ENCODE measurements around the gene AQP7.
"Not testable (repeated sequence)": the region's sequence is repeated elsewhere in the genome, so short reads cannot be mapped to it uniquely, and the experiment has no call there.

The AQP7 gene

GRCh38 chr9:33424043-33424442 lies 21.7 kb upstream of the AQP7 start:
- not testable (repeated sequence) for H3K36me3 Mint-ChIP-seq (ENCODE audit: low read depth); H3K4me1 Mint-ChIP-seq (ENCODE audit: low read depth); H3K27me3 Mint-ChIP-seq (ENCODE audit: low read depth); H3K27ac Mint-ChIP-seq; H3K4me3 Mint-ChIP-seq; H3K9me3 Mint-ChIP-seq; DNase-seq (ENCODE audit: low spot score)

GRCh38 chr9:33419708-33420303 lies 17.4 kb upstream of the AQP7 start:
- no peak for DNase-seq (ENCODE audit: low spot score)
- Mint-ChIP-seq H3K27ac (no peak overlapping the region), H3K27me3 (ENCODE audit: low read depth) (peaks cover 4% of the 10 kb centered on the region), H3K4me1 (ENCODE audit: low read depth) (peaks cover 31% of the 10 kb centered on the region), H3K9me3 (no peaks in the 10 kb centered on the region), H3K4me3 (no peak overlapping the region), H3K36me3 (ENCODE audit: low read depth) (no peaks in the 10 kb centered on the region)

- DNase-seq (ENCODE audit: low spot score), result no peak
- no peak overlapping the region for H3K27ac Mint-ChIP-seq
- H3K4me3 Mint-ChIP-seq, result no peak overlapping the region
- peaks cover 4% of the 10 kb centered on the region for H3K27me3 Mint-ChIP-seq (ENCODE audit: low read depth)
- H3K9me3 Mint-ChIP-seq, result no peaks in the 10 kb centered on the region
- peaks cover 39% of the 10 kb centered on the region for H3K4me1 Mint-ChIP-seq (ENCODE audit: low read depth)
- no peaks in the 10 kb centered on the region for H3K36me3 Mint-ChIP-seq (ENCODE audit: low read depth)
These were observed 15.7 kb upstream of the AQP7 start for GRCh38 chr9:33418090-33418489.

GRCh38 chr9:33416996-33417395 lies 14.6 kb upstream of the AQP7 start:
- Mint-ChIP-seq H3K36me3 (ENCODE audit: low read depth) (no peaks in the 10 kb centered on the region), H3K27me3 (ENCODE audit: low read depth) (peaks cover 4% of the 10 kb centered on the region), H3K9me3 (no peaks in the 10 kb centered on the region), H3K4me1 (ENCODE audit: low read depth) (peaks cover 39% of the 10 kb centered on the region), H3K4me3 (peak overlapping the region; percentile 80), H3K27ac (peak overlapping the region; percentile 97)
- DNase-seq (ENCODE audit: low spot score), result no peak

GRCh38 chr9:33415501-33416038 lies 13.2 kb upstream of the AQP7 start:
- Mint-ChIP-seq H3K27me3 (ENCODE audit: low read depth) (peaks cover 9% of the 10 kb centered on the region), H3K36me3 (ENCODE audit: low read depth) (no peaks in the 10 kb centered on the region), H3K9me3 (no peaks in the 10 kb centered on the region), H3K4me3 (peak overlapping the region; percentile 80), H3K4me1 (ENCODE audit: low read depth) (peaks cover 39% of the 10 kb centered on the region), H3K27ac (peak overlapping the region; percentile 97)
- peak; percentile 86 for DNase-seq (ENCODE audit: low spot score)

- Mint-ChIP-seq H3K4me1 (ENCODE audit: low read depth) (peaks cover 39% of the 10 kb centered on the region), H3K27ac (peak overlapping the region; percentile 97), H3K9me3 (no peaks in the 10 kb centered on the region), H3K36me3 (ENCODE audit: low read depth) (no peaks in the 10 kb centered on the region), H3K27me3 (ENCODE audit: low read depth) (peaks cover 6% of the 10 kb centered on the region), H3K4me3 (peak overlapping the region; percentile 80)
- DNase-seq (ENCODE audit: low spot score), result no peak
These were observed 12.6 kb upstream of the AQP7 start for GRCh38 chr9:33414889-33415500.

GRCh38 chr9:33414268-33414667 lies 11.9 kb upstream of the AQP7 start:
- no peaks in the 10 kb centered on the region for H3K9me3 Mint-ChIP-seq
- DNase-seq (ENCODE audit: low spot score), result no peak
- peaks cover 39% of the 10 kb centered on the region for H3K4me1 Mint-ChIP-seq (ENCODE audit: low read depth)
- H3K36me3 Mint-ChIP-seq (ENCODE audit: low read depth), result no peaks in the 10 kb centered on the region
- H3K27me3 Mint-ChIP-seq (ENCODE audit: low read depth), result peaks cover 6% of the 10 kb centered on the region
- peak overlapping the region; percentile 38 for H3K4me3 Mint-ChIP-seq
- peak overlapping the region; percentile 71 for H3K27ac Mint-ChIP-seq

- peaks cover 1% of the 10 kb centered on the region for H3K4me1 Mint-ChIP-seq (ENCODE audit: low read depth)
- H3K36me3 Mint-ChIP-seq (ENCODE audit: low read depth), result no peaks in the 10 kb centered on the region
- no peak for DNase-seq (ENCODE audit: low spot score)
- H3K27ac Mint-ChIP-seq, result no peak overlapping the region
- peaks cover 6% of the 10 kb centered on the region for H3K27me3 Mint-ChIP-seq (ENCODE audit: low read depth)
- H3K9me3 Mint-ChIP-seq, result no peaks in the 10 kb centered on the region
- no peak overlapping the region for H3K4me3 Mint-ChIP-seq
These were observed 5.7 kb upstream of the AQP7 start for GRCh38 chr9:33408087-33408486.

GRCh38 chr9:33407061-33407460 lies 4.7 kb upstream of the AQP7 start:
- peaks cover 6% of the 10 kb centered on the region for H3K27me3 Mint-ChIP-seq (ENCODE audit: low read depth)
- no peak for DNase-seq (ENCODE audit: low spot score)
- peaks cover 1% of the 10 kb centered on the region for H3K4me1 Mint-ChIP-seq (ENCODE audit: low read depth)
- H3K4me3 Mint-ChIP-seq, result no peak overlapping the region
- H3K36me3 Mint-ChIP-seq (ENCODE audit: low read depth), result no peaks in the 10 kb centered on the region
- H3K27ac Mint-ChIP-seq, result no peak overlapping the region
- H3K9me3 Mint-ChIP-seq, result no peaks in the 10 kb centered on the region

- H3K9me3 Mint-ChIP-seq, result no peaks in the 10 kb centered on the region
- H3K36me3 Mint-ChIP-seq (ENCODE audit: low read depth), result no peaks in the 10 kb centered on the region
- H3K4me3 Mint-ChIP-seq, result no peak overlapping the region
- no peak for DNase-seq (ENCODE audit: low spot score)
- peaks cover 1% of the 10 kb centered on the region for H3K4me1 Mint-ChIP-seq (ENCODE audit: low read depth)
- H3K27me3 Mint-ChIP-seq (ENCODE audit: low read depth), result peaks cover 3% of the 10 kb centered on the region
- H3K27ac Mint-ChIP-seq, result no peak overlapping the region
These were observed 2.5 kb upstream of the AQP7 start for GRCh38 chr9:33404788-33405362.

GRCh38 chr9:33403941-33404787 lies 1.8 kb upstream of the AQP7 start:
- peaks cover 3% of the 10 kb centered on the region for H3K27me3 Mint-ChIP-seq (ENCODE audit: low read depth)
- DNase-seq (ENCODE audit: low spot score), result no peak
- H3K4me3 Mint-ChIP-seq, result no peak overlapping the region
- H3K9me3 Mint-ChIP-seq, result no peaks in the 10 kb centered on the region
- H3K36me3 Mint-ChIP-seq (ENCODE audit: low read depth), result no peaks in the 10 kb centered on the region
- no peak overlapping the region for H3K27ac Mint-ChIP-seq
- peaks cover 1% of the 10 kb centered on the region for H3K4me1 Mint-ChIP-seq (ENCODE audit: low read depth)

- not testable (repeated sequence) for H3K36me3 Mint-ChIP-seq (ENCODE audit: low read depth)
These were observed 559 bp downstream of the AQP7 start for GRCh38 chr9:33401809-33402208.

GRCh38 chr9:33399047-33399446 lies 3.3 kb downstream of the AQP7 start:
- H3K36me3 Mint-ChIP-seq (ENCODE audit: low read depth), result not testable (repeated sequence)

More at GRCh38 chr9:33401809-33402208, 559 bp downstream of the AQP7 start:
- not testable (repeated sequence) for H3K27ac Mint-ChIP-seq; H3K27me3 Mint-ChIP-seq (ENCODE audit: low read depth); H3K4me1 Mint-ChIP-seq (ENCODE audit: low read depth); DNase-seq (ENCODE audit: low spot score); H3K4me3 Mint-ChIP-seq; H3K9me3 Mint-ChIP-seq

GRCh38 chr9:33397801-33398200 lies 4.6 kb downstream of the AQP7 start:
- not testable (repeated sequence) for H3K27me3 Mint-ChIP-seq (ENCODE audit: low read depth); H3K4me1 Mint-ChIP-seq (ENCODE audit: low read depth); DNase-seq (ENCODE audit: low spot score); H3K9me3 Mint-ChIP-seq; H3K27ac Mint-ChIP-seq; H3K4me3 Mint-ChIP-seq; H3K36me3 Mint-ChIP-seq (ENCODE audit: low read depth)

More at GRCh38 chr9:33399047-33399446, 3.3 kb downstream of the AQP7 start:
- H3K27ac Mint-ChIP-seq; H3K4me1 Mint-ChIP-seq (ENCODE audit: low read depth); DNase-seq (ENCODE audit: low spot score); H3K27me3 Mint-ChIP-seq (ENCODE audit: low read depth); H3K9me3 Mint-ChIP-seq; H3K4me3 Mint-ChIP-seq: not testable (repeated sequence)

All from T-helper 2 cell treated with Interferon-gamma antibody and Interleukin-4, amounts not matched to agents 5 μg/mL and 100 μg/mL, for 36 hours (primary cell).